GM13977 (cell line): ENCODE measurements around the gene SERPINF2.
"Not testable (repeated sequence)": the region's sequence is repeated elsewhere in the genome, so short reads cannot be mapped to it uniquely, and the experiment has no call there.

ENCODE experiments used
- DNase-seq: peaks from one replicate; pipeline ENCODE4 v3.0.0; 2012; ENCODE audit warnings: low spot score
- in situ Hi-C: fragments of 300-500 bp; cut with MboI; formaldehyde crosslinking; loops from one replicate; pipeline ENCODE4 v1.12.0; 2022; ENCODE audit warnings: low sequenced_read_pairs, low pct_unique_long_range_greater_than_20kb, mixed read lengths, inconsistent platforms; ENCODE audit not compliant: unreplicated experiment
- TF ChIP-seq, protein P1 (sequence below): IDR thresholded peaks from 2 replicates; pipeline ENCODE4 v1.5.1; 2012; ENCODE audit warnings: mild to moderate bottlenecking, control low read depth; ENCODE audit not compliant: insufficient read depth; ENCODE audit errors: extremely low read depth, missing control alignments

The SERPINF2 gene

DNA sequence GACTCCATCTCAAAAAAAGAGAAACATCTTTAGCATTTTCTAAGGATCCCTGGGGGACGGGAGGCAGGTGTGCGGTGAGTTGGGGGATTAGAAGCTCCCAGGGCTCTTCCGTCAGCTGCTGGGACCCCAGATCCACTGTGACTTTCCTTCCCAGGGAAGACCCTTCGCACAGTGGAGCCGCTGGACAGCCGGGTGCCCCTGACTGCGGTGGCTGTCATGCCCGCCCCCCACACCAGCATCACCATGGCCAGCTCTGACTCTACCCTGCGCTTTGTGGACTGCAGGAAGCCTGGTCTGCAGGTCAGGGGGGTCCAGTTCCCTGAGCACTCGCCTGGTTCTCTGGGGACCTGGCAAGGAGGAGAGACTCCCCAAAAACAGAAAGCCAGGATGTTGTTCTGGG is 7.3 kb upstream of the SERPINF2 start:
- TF ChIP-seq, protein P1, sequence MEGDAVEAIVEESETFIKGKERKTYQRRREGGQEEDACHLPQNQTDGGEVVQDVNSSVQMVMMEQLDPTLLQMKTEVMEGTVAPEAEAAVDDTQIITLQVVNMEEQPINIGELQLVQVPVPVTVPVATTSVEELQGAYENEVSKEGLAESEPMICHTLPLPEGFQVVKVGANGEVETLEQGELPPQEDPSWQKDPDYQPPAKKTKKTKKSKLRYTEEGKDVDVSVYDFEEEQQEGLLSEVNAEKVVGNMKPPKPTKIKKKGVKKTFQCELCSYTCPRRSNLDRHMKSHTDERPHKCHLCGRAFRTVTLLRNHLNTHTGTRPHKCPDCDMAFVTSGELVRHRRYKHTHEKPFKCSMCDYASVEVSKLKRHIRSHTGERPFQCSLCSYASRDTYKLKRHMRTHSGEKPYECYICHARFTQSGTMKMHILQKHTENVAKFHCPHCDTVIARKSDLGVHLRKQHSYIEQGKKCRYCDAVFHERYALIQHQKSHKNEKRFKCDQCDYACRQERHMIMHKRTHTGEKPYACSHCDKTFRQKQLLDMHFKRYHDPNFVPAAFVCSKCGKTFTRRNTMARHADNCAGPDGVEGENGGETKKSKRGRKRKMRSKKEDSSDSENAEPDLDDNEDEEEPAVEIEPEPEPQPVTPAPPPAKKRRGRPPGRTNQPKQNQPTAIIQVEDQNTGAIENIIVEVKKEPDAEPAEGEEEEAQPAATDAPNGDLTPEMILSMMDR: no peak
- DNase-seq: no peak
- in situ Hi-C loops: no loop called here

DNA sequence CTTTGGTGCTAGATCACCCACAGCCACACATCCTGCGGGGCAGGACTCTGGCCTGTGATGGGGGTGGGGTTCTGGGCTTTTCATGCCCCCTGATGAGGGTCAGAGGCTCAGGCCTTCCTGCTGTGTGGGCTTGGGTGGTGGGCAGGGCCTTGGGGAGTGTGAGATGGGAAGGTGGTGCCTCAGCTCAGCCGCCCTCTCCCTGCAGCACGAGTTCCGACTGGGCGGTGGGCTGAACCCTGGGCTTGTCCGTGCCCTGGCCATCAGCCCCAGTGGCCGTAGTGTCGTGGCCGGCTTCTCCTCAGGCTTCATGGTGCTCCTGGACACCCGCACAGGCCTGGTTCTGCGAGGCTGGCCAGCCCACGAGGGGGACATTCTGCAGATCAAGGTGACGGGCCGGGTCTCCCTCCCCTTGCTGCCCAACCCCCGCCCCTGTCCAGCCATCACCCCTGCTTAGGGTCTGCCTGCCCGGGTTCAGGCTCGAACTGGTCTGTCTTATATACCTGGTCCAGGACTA is 6.8 kb upstream of the SERPINF2 start:
- TF ChIP-seq, protein P1: no peak
- in situ Hi-C loops: no loop called here
- no peak for DNase-seq

DNA sequence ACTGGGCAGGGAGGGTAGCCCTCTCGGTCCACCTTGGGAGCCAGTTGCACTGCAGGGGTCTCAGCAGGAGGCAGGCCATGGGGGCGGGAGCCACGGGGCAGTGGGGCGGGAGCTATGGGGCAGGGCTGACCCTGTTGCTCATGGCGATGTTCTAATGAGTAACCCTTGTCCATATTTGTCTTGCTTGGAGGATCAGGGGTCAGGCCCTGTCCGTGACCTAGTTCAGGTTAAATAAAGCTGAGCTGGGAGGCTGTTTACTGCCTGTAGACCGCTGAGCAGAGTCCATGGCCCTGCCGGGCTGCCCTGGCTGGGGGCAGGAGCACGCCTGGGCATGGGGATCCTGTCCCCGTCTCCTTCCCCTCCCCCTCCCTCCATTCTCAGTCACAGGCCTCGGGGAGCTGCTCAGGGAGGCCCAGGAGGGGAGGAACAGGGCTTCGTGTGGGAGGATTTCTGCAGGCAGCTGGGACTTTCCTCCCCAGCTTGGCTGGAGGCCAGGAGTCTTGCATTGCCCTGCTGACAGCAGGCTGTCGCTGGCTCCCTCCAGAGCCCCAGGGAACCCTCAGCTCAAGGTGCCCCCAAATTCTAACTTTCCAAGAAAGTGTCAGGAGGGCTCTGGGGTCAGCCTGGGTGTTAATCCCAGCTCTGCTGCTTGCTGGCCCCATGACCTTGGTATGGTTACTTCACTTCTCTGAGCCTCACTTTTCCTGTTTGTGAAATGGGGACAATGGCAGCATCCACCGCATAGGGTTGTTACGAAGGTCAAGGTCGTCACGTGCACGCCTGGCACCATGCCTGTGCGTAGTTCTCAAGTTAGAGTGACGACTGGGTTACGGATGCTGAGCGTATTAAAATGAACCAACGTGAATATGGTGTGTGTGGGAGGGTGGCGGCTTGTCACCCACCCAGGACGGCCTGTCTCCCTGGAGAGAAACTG is 6.1 kb upstream of the SERPINF2 start:
- in situ Hi-C loops: no loop called here
- TF ChIP-seq, protein P1: no peak
- DNase-seq: peak; percentile 92

DNA sequence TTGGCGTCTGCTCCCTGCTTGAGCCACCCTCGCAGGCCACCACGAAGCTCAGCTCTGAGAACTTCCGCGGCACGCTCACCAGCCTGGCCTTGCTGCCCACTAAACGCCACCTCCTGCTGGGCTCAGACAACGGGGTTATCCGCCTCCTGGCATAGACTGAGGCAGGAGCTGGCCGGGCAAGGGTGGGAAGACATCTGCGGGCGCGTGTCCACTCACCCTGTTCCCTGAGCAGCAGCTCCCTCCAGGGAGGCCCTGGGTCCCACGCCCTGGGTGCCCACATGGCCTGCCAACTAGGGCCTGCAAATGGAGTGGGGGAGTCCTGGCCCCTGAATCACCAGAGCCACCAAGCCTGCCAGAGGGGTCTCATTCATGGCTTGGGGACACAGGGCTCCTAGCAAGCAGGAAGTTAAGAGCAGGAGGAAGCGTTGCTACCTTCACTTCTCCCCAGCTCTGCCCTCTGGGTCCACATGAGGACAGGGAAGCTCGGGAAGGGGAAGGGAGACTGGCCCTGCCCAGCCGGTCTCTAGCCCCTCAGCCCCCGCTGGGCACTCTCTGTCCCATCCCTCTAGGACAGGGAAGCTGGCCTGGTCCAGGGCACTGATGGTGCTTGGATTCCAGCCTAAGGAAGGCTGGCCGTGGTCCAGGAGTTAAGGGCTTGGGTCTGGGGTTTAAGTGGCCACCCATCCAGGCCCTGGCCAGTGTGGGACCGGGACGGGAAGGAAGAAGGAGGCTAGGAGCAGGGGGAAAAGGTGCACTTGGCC is 5.0 kb upstream of the SERPINF2 start:
- in situ Hi-C loops: no loop called here
- DNase-seq: no peak
- TF ChIP-seq, protein P1: no peak

DNA sequence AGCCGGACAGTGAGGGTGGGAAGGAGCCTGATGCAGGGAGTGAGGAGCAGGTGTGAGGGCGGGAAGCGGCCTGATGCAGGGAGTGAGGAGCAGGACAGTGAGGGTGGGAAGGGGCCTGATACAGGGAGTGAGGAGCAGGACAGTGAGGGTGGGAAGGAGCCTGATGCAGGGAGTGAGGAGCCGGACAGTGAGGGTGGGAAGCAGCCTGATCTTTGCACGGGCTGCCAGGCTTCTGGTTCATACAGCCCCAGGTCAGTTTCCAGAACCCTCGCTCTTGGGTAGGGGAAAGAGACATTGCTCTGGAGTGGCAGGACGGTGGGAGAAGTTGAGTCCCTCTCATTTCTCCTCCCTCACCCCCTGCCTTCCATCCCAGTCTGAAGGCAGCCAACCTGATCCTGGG is 772 bp upstream of the SERPINF2 start:
- in situ Hi-C loops: not testable (repeated sequence)

DNA sequence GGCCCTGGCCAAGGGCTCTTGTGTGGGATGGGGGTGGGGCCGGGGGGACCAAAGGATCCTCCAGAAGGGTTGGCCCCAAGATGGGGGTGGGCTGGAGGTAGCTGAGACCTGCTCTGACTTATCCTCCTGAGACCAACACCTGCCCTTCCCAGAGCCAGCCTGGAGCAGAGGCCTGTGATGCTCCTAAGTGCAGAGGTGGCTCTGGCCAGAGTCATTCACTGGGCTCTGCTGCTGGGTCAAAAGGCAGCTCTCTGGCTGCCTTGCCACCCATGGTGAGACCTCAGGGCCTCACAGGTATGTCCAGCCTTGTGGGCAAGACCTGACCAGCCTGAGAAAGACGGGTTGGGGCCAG is 393 bp downstream of the SERPINF2 start:
- in situ Hi-C loops: no loop called here
- no peak for DNase-seq
- TF ChIP-seq, protein P1: no peak

More for the DNA sequence above, 772 bp upstream of the SERPINF2 start:
- DNase-seq: not testable (repeated sequence)
